ENCODE data around the gene N4BP3.

GRCh38 chr5:178121391-178122276 is 8.3 kb downstream of the N4BP3 start:
- no peak for TF ChIP-seq EP300 (IDR thresholded peaks at IDR 0.05)
- no peak for TF ChIP-seq CTCF (IDR thresholded peaks at IDR 0.05)
- no peak for TF ChIP-seq POLR2A (IDR thresholded peaks at IDR 0.05)
- peak in 1 of 4 donors; percentile 4 for TF ChIP-seq POLR2AphosphoS5 (IDR thresholded peaks at IDR 0.05)
